Measurements from ENCODE around the gene GDI1. TPM values are rescaled to one million over a fixed set of nuclear protein-coding genes. Genes with fewer than 3 reads are reported as not detected.

GDI1 gene
- total and polyA plus RNA-seq, 10 of the 15 experiments (the other 5 are each of a cell fraction or from before 2014, with no cell fraction given) = 0.92 to 102 (median 49.6) TPM

DNA sequence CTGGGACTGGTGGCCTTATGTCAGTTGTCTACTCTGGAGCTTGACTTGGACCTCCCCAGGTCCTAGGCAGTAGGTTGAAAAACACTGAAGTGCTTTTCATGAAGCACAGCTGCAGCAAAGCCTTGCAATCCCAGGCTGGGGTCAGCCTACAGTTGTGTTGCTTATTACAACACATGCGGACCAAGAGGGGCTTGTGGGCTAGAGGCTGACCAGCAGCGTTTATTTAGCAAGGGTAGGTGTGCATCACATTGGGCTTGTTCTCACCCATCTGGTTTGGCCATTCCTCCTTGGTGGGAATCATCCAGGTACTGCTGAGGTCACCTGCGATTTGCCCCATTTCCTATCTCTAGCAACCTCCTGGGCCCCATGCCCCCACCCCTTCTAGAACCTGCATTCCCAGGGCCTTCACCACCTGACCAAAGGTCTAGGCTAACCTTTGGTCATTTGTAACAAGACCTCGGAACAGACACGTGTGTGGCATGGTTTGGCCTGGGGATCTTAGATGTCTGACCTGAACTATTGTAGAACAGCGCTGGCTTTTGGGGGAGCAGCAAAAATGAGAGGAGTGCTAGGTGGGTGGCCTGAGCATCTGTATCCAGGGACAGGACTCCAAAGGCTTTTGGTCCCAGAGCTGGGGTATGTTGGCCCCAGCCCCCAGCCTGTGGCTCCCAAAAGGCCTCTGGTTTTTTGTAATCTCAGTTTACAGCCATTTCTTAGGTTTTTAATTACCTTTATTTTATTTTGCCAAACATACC lies 35.7 kb upstream of the GDI1 start (continued):
- TF ChIP-seq, protein P1, sequence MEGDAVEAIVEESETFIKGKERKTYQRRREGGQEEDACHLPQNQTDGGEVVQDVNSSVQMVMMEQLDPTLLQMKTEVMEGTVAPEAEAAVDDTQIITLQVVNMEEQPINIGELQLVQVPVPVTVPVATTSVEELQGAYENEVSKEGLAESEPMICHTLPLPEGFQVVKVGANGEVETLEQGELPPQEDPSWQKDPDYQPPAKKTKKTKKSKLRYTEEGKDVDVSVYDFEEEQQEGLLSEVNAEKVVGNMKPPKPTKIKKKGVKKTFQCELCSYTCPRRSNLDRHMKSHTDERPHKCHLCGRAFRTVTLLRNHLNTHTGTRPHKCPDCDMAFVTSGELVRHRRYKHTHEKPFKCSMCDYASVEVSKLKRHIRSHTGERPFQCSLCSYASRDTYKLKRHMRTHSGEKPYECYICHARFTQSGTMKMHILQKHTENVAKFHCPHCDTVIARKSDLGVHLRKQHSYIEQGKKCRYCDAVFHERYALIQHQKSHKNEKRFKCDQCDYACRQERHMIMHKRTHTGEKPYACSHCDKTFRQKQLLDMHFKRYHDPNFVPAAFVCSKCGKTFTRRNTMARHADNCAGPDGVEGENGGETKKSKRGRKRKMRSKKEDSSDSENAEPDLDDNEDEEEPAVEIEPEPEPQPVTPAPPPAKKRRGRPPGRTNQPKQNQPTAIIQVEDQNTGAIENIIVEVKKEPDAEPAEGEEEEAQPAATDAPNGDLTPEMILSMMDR (IDR thresholded peaks at IDR 0.05 in 2 of 3, conservative IDR thresholded peaks at IDR 0.05 in 1 of 3; ENCODE audit: control insufficient read depth in 2 of 3, extremely low read depth in 1 of 3, insufficient read depth in 1 of 3, low read depth in 3 of 3, low read length in 3 of 3) = no peak
- TF ChIP-seq MTA3 (IDR thresholded peaks at IDR 0.05; ENCODE audit: borderline replicate concordance, low read length) (peak; percentile 84; the same call in 1 of the 2 replicates), CBFB (IDR thresholded peaks at IDR 0.05; ENCODE audit: low read depth) (peak; percentile 42; the same call in 1 of the 2 replicates), PAX5 (IDR thresholded peaks at IDR 0.05; ENCODE audit: borderline replicate concordance, low read depth, low read length) (peak; percentile 70; the same call in 1 of the 2 replicates), POLR2AphosphoS5 (IDR thresholded peaks at IDR 0.05; ENCODE audit: low read length) (peak; percentile 96), RAD51 (IDR thresholded peaks at IDR 0.05) (no peak), RAD21 (IDR thresholded peaks at IDR 0.05; ENCODE audit: insufficient read depth, low read depth, low read length) (no peak), ESRRA (IDR thresholded peaks at IDR 0.05; ENCODE audit: low read length) (no peak), POU2F2 (IDR thresholded peaks at IDR 0.05; ENCODE audit: borderline replicate concordance, low read depth, low read length) (peak; percentile 28; the same call in 2 of the 3 replicates), GABPA (IDR thresholded peaks at IDR 0.05; ENCODE audit: low read depth) (no peak), WRNIP1 (IDR thresholded peaks at IDR 0.05; ENCODE audit: borderline replicate concordance, low read depth, low read length) (no peak), POLR2AphosphoS2 (IDR thresholded peaks at IDR 0.05; ENCODE audit: low read depth, low read length) (peak; percentile 90), CHD4 (IDR thresholded peaks at IDR 0.05) (no peak), SMAD5 (IDR thresholded peaks at IDR 0.05; ENCODE audit: low read depth) (peak; percentile 50), CEBPB (IDR thresholded peaks at IDR 0.05; ENCODE audit: borderline replicate concordance in 1 of 2, low read depth in 2 of 2, low read length in 2 of 2) (0 out of 4 replicates have a peak, but pooled peaks of 1 of the 2 experiments have one; percentile 12), PML (IDR thresholded peaks at IDR 0.05; ENCODE audit: low read length) (peak; percentile 53; the same call in 1 of the 2 replicates), EGR1 (IDR thresholded peaks at IDR 0.05; ENCODE audit: borderline replicate concordance in 1 of 2, low read depth in 2 of 2, low read length in 2 of 2) (no peak), BMI1 (IDR thresholded peaks at IDR 0.05; ENCODE audit: borderline replicate concordance) (0 out of 2 replicates have a peak, but pooled peaks have one; percentile 41), CREB1 (IDR thresholded peaks at IDR 0.05; ENCODE audit: low read depth) (peak; percentile 4; the same call in 1 of the 2 replicates), NFIC (IDR thresholded peaks at IDR 0.05; ENCODE audit: low read depth, low read length) (0 out of 2 replicates have a peak, but pooled peaks have one; percentile 35)
- TF ChIP-seq, protein P2, sequence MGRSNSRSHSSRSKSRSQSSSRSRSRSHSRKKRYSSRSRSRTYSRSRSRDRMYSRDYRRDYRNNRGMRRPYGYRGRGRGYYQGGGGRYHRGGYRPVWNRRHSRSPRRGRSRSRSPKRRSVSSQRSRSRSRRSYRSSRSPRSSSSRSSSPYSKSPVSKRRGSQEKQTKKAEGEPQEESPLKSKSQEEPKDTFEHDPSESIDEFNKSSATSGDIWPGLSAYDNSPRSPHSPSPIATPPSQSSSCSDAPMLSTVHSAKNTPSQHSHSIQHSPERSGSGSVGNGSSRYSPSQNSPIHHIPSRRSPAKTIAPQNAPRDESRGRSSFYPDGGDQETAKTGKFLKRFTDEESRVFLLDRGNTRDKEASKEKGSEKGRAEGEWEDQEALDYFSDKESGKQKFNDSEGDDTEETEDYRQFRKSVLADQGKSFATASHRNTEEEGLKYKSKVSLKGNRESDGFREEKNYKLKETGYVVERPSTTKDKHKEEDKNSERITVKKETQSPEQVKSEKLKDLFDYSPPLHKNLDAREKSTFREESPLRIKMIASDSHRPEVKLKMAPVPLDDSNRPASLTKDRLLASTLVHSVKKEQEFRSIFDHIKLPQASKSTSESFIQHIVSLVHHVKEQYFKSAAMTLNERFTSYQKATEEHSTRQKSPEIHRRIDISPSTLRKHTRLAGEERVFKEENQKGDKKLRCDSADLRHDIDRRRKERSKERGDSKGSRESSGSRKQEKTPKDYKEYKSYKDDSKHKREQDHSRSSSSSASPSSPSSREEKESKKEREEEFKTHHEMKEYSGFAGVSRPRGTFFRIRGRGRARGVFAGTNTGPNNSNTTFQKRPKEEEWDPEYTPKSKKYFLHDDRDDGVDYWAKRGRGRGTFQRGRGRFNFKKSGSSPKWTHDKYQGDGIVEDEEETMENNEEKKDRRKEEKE (IDR thresholded peaks at IDR 0.05) = 0 out of 2 replicates have a peak, but pooled peaks have one; percentile 13
- TF ChIP-seq, protein P3, sequence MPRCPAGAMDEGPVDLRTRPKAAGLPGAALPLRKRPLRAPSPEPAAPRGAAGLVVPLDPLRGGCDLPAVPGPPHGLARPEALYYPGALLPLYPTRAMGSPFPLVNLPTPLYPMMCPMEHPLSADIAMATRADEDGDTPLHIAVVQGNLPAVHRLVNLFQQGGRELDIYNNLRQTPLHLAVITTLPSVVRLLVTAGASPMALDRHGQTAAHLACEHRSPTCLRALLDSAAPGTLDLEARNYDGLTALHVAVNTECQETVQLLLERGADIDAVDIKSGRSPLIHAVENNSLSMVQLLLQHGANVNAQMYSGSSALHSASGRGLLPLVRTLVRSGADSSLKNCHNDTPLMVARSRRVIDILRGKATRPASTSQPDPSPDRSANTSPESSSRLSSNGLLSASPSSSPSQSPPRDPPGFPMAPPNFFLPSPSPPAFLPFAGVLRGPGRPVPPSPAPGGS (IDR thresholded peaks at IDR 0.05; ENCODE audit: borderline replicate concordance, insufficient read depth, low read depth, low read length, poor library complexity, severe bottlenecking) = peak; percentile 21
